MM.1S (cell line): Measurements from ENCODE around the gene CCPG1.

Experiments
- EZH2phosphoT487 ChIP-seq: fragments of 300-600 bp; sonication (generic); IDR thresholded peaks from 2 replicates; pipeline ENCODE4 v1.6.1; 2018; ENCODE audit warnings: antibody characterized with exemption, low read length
- TF ChIP-seq, protein P1 (sequence below): fragments of 300-600 bp; sonication (generic); IDR thresholded peaks from 2 replicates; pipeline ENCODE4 v1.5.1; 2016; ENCODE audit warnings: antibody characterized with exemption, low read length, mixed read lengths

DNA sequence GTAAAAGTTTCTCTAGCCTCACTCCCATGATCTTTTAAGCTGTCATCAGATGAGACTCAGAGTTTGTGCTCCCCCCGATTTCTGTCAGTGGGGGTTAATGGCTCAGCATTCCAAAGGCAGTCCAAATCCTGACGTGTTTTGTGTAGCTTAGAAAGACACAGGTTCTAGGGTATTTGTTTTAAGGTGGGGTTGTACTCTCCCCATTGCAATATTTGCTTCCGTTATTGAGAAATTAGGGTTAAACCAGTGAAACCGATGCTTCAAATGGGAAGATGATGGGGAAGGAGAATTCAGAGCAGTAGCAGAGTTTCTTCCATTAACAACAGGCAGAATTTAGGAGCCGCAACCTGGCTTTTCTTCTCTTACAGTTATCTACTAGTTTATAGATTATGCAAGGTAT lies 85.7 kb downstream of the CCPG1 start:
- TF ChIP-seq, protein P1, sequence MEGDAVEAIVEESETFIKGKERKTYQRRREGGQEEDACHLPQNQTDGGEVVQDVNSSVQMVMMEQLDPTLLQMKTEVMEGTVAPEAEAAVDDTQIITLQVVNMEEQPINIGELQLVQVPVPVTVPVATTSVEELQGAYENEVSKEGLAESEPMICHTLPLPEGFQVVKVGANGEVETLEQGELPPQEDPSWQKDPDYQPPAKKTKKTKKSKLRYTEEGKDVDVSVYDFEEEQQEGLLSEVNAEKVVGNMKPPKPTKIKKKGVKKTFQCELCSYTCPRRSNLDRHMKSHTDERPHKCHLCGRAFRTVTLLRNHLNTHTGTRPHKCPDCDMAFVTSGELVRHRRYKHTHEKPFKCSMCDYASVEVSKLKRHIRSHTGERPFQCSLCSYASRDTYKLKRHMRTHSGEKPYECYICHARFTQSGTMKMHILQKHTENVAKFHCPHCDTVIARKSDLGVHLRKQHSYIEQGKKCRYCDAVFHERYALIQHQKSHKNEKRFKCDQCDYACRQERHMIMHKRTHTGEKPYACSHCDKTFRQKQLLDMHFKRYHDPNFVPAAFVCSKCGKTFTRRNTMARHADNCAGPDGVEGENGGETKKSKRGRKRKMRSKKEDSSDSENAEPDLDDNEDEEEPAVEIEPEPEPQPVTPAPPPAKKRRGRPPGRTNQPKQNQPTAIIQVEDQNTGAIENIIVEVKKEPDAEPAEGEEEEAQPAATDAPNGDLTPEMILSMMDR, result no peak
- TF ChIP-seq EZH2phosphoT487, result no peak
